ENCODE data around the gene GPR6.

Gene GPR6, protein sequence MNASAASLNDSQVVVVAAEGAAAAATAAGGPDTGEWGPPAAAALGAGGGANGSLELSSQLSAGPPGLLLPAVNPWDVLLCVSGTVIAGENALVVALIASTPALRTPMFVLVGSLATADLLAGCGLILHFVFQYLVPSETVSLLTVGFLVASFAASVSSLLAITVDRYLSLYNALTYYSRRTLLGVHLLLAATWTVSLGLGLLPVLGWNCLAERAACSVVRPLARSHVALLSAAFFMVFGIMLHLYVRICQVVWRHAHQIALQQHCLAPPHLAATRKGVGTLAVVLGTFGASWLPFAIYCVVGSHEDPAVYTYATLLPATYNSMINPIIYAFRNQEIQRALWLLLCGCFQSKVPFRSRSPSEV

GRCh38 chr6:109978174-109979032 lies at the start of gene GPR6:
Gene GPR6 (plus strand): TSS chr6:109978311. CDS start chr6:109979113, 802 bp downstream.
- DNase-seq, result peak; percentile 91

DNA sequence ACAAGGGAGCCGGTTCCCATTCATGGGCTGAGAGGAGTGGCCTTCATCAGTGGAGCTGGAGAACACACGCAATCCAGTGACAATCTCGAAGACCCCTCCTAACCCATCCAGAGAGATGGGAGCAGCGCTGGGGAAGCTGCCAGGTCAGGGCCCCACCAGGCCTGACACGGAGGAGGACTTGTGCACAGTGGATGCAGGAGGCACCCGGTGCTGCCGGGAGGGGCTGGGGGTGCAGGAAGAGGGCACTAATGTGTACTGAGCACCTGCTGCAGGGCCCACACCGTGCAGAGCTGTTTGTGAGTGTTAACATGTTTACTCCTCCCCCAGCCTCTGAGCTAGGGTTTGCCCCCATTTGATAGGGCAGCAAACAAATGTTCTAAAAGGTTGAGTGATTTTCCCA lies 43.8 kb upstream of the GPR6 start:
- DNase-seq, result no peak

DNA sequence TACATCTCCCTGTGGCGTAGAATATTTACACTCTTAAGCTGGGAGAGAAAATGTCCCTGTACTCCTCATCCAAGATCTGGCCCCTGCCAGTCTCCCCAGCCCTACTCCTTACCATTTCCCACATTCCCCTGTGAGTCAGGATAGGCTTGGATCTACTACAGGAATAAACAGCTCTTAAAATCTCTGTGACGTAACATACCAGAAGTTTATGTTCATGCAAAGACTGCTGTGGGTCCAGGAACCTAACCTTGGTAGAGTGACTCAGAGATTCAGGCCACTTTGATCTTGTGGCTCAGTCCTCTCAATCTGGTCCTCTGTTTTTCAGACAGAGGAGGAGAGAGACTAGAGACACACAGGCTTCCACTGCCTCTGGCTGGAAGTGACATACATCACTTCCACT lies 38.5 kb upstream of the GPR6 start:
- DNase-seq, result no peak

- no peak for DNase-seq
Measured at GRCh38 chr6:109944448-109944847, 33.7 kb upstream of the GPR6 start.

GRCh38 chr6:109945091-109945490 lies 33.0 kb upstream of the GPR6 start:
- peak; percentile 17 for DNase-seq

GRCh38 chr6:109946979-109947378 lies 31.1 kb upstream of the GPR6 start:
- DNase-seq, result no peak

DNA sequence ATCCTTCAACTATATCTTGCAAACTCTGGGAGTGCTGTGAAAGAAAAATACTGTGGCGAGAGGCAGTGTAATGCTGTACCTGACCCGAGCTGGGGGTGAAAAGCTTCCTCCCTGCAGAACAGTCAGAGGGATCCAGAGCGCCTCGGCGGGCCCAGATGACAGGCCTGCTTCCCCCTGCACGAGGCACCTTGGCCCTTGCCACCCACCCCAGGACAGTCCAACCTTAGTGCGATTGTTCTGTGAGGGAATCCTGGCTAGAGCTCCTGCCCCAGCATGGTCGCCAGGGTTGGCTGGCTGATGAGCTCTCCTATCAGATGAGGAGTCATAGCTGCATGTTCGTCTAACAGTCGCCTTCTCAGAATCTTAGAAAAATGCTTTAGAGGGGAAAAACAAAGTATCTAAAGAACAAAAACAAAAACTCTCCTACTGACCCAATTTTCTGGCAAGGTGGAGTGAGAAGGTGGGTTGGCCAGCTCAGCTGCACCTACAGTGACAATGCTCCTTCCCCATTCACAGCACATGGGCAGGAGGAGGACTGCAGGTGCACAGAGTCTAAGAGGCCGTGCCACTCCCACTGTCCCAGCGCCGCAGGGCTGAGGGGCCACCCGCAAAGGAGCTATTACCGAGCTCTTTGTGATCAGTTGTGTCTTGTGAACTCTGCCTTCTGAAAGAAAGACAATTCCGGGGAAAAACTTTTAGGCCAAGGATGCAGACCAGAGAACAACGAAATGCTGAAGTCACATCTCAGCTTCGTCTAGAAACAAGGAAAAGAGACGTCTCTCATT lies 28.6 kb upstream of the GPR6 start:
- DNase-seq, result no peak

DNA sequence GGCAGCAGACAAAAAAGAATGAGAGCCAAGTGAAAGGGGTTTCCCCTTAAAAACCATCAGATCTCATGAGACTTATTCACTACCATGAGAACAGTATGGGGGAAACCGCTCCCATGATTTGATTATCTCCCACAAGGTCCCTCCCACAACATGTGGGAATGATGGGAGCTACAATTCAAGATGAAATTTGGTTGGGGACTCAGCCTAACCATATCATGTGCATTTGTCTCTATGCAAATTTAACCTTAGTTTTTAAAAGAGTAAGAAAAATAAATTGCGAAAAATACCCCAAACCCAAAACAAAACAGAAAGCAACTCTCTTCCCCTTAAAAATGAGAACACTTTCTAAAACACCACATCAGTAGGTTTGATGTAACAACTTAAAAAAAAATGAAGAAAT lies 22.6 kb upstream of the GPR6 start:
- DNase-seq, result no peak

GRCh38 chr6:109958626-109959025 lies 19.5 kb upstream of the GPR6 start:
- DNase-seq, result no peak

DNA sequence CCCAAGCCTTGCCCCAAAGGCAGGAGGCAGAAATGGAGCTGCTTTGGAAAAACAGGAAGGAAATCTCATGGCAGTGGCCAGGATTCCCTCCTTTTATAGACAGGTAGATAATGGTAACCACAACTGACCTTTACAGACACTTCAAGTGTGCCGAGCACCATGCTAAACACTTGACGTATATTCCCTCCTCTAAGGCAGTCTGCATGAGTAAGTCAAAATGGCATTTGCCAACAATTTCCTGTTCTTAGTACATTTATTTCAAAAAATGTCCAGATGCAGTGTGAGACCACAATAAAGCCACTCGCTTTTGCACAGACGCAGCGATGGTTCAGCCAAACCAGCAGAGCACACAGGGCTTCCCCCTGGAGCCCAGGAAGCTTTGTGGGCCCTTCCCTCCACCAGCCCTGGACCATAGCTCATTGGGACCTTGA lies 16.5 kb upstream of the GPR6 start:
- no peak for DNase-seq

- DNase-seq, result no peak
Measured at GRCh38 chr6:109962271-109962670, 15.8 kb upstream of the GPR6 start.

- DNase-seq, result no peak
Measured at GRCh38 chr6:109963598-109964170, 14.4 kb upstream of the GPR6 start.

DNA sequence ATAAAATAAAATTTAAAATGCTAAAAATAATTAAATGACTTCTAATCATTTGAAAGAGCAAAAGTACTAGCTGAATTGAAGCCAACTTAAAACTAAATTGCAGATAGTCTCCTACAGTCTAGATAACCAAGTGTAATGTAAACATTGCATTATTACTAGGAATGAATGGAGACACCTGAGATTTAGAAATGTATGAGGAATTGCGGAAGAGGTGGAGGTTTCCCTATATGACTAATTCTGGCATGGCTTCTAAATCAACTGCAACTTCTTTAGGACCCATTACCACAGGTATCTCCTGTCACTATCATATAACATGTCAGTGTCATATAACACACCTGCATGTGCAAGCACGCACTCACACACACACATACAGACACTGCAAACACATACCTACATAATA lies 13.2 kb upstream of the GPR6 start:
- no peak for DNase-seq

DNA sequence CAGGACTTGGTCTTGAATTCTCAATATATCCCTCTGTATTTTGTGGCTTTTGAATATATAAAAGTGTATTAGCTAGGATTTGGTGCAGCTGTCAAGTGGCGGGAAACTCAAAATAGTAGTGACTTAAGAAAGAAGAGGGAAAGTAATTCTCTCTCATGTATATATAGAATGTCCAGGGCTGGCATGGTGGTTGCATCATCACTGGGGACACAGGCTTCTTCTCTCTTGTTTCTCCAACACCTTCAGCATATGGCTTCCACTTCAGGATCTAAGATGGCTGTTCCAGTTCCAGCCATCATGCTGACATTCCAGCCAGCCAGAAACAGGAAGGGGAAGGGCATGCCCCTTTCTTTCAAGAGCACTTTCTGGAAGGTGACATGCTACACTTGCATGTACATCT lies 11.8 kb upstream of the GPR6 start:
- no peak for DNase-seq

GRCh38 chr6:109977791-109978173 lies 329 bp upstream of the GPR6 start:
- peak; percentile 63 for DNase-seq

DNA sequence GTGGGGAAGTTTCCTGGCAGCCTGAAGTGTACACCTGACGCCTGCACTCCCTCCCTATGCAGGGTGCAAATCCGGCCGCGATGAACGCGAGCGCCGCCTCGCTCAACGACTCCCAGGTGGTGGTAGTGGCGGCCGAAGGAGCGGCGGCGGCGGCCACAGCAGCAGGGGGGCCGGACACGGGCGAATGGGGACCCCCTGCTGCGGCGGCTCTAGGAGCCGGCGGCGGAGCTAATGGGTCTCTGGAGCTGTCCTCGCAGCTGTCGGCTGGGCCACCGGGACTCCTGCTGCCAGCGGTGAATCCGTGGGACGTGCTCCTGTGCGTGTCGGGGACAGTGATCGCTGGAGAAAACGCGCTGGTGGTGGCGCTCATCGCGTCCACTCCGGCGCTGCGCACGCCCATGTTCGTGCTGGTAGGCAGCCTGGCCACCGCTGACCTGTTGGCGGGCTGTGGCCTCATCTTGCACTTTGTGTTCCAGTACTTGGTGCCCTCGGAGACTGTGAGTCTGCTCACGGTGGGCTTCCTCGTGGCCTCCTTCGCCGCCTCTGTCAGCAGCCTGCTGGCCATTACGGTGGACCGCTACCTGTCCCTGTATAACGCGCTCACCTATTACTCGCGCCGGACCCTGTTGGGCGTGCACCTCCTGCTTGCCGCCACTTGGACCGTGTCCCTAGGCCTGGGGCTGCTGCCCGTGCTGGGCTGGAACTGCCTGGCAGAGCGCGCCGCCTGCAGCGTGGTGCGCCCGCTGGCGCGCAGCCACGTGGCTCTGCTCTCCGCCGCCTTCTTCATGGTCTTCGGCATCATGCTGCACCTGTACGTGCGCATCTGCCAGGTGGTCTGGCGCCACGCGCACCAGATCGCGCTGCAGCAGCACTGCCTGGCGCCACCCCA lies 1.2 kb downstream of the GPR6 start:
- peak; percentile 63 for DNase-seq

DNA sequence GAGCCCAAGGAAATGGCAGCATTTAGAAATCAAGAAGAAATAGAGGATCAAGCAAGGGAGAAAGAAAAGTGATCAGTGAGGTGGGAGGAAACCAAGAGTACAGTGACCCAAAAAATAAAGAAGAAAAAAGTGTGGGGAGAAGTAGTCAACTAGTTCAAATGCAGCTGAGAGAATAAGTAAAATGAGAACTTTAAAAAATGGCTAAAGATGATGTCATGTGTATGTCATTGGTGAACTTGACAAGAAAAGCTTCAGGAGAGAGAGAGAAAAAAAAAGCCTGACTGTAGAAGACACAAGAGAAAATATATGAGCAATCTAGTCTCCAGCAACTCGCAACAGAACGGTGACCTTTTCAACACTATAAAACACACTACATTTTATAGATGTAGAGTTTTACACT lies 6.3 kb downstream of the GPR6 start:
- no peak for DNase-seq

- no peak for DNase-seq
Measured at GRCh38 chr6:109987196-109987595, 9.1 kb downstream of the GPR6 start.

DNA sequence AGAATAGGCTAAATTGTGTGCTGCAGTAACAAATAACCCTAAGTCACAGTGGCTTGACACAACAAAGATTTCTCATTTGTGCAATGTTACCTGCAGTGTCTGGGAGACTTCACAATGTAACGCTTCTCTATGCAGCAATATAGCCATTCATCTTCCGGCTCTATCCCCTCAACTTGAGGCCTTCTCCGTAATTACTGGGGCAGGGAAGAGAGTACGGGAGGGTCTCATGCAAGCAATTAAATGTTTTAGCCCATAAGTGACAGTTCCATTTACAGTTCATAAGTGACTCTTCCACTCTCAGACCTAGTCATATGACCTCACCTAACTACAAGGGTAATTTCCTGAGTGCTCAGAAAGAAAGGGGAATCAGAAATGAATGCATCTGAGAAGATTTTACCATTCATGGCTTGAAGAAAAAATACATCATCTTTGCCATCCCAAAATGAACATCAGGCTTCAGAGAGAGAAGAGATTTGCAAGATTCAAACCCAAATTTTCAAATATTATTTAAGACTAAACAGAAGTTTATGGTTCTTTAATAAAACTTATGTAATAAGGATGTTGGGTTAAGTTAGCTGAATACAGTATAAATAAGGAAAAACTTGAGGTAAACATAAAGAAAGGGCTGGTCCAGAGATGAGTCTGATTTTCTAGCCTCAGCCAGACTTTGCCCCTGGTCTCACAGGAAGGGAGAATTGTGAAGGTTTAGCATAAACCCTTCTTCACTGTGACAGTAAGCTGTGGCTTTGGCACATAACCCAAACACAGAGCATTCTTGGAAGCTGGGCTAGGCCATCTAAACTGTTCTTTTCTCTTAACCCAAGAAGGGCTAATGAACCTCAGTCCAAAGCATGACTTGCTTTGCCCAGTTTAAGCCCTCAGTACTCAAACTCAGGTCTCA lies 13.3 kb downstream of the GPR6 start:
- DNase-seq, result no peak

- DNase-seq, result no peak
Measured at GRCh38 chr6:109998159-109998785, 20.2 kb downstream of the GPR6 start.
